Testis (tissue), 2 donors: ENCODE data around the gene PLXDC2.

ENCODE experiments used
- POLR2A ChIP-seq: fragments of 450-650 bp; IDR thresholded peaks from one replicate; pipeline ENCODE4 v1.6.1; 2017; ENCODE audit warnings: antibody characterized with exemption, mild to moderate bottlenecking, moderate library complexity
- TF ChIP-seq, protein P1 (sequence below), 3 experiments: fragments of 450-650 bp in 2 of 3; fragments of 200-600 bp in 1 of 3; sonication (generic) in 1 of 3; IDR thresholded peaks; one replicate each; pipeline ENCODE4 v1.5.1; 2016 to 2019; ENCODE audit warnings: antibody characterized with exemption in 3 of 3, mild to moderate bottlenecking in 2 of 3, moderate library complexity in 1 of 3

DNA sequence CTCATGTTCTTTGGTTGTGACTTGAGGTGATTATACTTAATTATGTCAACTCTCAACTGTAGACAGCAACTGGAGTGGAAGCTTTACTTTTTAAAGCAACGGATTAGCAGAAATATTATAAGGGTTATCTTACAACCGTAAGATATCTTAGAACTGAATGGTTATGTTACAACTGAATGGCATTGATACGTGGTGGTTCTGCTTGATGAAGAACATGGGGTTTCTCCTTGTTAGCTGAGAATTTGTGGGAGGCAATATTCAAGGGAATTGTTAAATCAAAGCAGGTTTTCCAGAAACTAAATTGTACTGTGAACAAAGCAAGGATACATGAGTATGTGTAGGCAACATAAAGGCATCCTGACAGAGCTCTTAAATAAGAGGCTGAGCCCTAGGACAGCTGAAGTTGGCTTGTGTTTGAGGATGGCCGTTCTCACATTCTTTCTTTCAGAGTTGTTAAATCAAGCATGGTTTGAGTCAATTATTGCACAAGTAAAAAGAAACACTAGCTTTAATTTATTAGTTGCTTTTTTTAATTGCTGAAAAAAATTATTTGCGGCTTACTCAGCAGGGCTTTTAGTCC, 350.0 kb downstream of the PLXDC2 start:
- TF ChIP-seq, protein P1, sequence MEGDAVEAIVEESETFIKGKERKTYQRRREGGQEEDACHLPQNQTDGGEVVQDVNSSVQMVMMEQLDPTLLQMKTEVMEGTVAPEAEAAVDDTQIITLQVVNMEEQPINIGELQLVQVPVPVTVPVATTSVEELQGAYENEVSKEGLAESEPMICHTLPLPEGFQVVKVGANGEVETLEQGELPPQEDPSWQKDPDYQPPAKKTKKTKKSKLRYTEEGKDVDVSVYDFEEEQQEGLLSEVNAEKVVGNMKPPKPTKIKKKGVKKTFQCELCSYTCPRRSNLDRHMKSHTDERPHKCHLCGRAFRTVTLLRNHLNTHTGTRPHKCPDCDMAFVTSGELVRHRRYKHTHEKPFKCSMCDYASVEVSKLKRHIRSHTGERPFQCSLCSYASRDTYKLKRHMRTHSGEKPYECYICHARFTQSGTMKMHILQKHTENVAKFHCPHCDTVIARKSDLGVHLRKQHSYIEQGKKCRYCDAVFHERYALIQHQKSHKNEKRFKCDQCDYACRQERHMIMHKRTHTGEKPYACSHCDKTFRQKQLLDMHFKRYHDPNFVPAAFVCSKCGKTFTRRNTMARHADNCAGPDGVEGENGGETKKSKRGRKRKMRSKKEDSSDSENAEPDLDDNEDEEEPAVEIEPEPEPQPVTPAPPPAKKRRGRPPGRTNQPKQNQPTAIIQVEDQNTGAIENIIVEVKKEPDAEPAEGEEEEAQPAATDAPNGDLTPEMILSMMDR (IDR thresholded peaks at IDR 0.05): no peak
- no peak for TF ChIP-seq POLR2A
